Measurements from ENCODE around the gene FAN1.

GRCh38 chr15:30922480-30923311, 19.0 kb downstream of the FAN1 start:
- TF ChIP-seq, protein P1, sequence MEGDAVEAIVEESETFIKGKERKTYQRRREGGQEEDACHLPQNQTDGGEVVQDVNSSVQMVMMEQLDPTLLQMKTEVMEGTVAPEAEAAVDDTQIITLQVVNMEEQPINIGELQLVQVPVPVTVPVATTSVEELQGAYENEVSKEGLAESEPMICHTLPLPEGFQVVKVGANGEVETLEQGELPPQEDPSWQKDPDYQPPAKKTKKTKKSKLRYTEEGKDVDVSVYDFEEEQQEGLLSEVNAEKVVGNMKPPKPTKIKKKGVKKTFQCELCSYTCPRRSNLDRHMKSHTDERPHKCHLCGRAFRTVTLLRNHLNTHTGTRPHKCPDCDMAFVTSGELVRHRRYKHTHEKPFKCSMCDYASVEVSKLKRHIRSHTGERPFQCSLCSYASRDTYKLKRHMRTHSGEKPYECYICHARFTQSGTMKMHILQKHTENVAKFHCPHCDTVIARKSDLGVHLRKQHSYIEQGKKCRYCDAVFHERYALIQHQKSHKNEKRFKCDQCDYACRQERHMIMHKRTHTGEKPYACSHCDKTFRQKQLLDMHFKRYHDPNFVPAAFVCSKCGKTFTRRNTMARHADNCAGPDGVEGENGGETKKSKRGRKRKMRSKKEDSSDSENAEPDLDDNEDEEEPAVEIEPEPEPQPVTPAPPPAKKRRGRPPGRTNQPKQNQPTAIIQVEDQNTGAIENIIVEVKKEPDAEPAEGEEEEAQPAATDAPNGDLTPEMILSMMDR (conservative IDR thresholded peaks at IDR 0.05 in 1 of 2, IDR thresholded peaks at IDR 0.05 in 1 of 2; ENCODE audit: low read depth in 1 of 2, low read length in 2 of 2) = no peak
- TF ChIP-seq EZH2 (IDR thresholded peaks at IDR 0.05; ENCODE audit: low read length, missing control alignments) = no peak

Measured in fibroblast of lung (primary cell).